IPS-18a (cell line): Measurements from ENCODE around the gene AASS.

ENCODE experiments used
- H3K27ac ChIP-seq: one replicate; pipeline ENCODE4 v1.5.1; 2013; ENCODE audit warnings: low read length
- H3K27me3 ChIP-seq: one replicate; pipeline ENCODE4 v1.6.1; 2013; ENCODE audit warnings: mild to moderate bottlenecking, low read length; ENCODE audit not compliant: control insufficient read depth, insufficient read depth
- H3K36me3 ChIP-seq: one replicate; pipeline ENCODE4 v1.6.1; 2013; ENCODE audit warnings: low read depth, low read length; ENCODE audit not compliant: control insufficient read depth
- H3K4me1 ChIP-seq: one replicate; pipeline ENCODE4 v1.6.1; 2013; ENCODE audit warnings: low read depth, low read length; ENCODE audit not compliant: control insufficient read depth
- H3K4me3 ChIP-seq: one replicate; pipeline ENCODE4 v1.5.1; 2013; ENCODE audit warnings: low read length
- H3K9ac ChIP-seq: one replicate; pipeline ENCODE4 v1.6.1; 2013; ENCODE audit warnings: mild to moderate bottlenecking, low read length, moderate library complexity
- H3K9me3 ChIP-seq: one replicate; pipeline ENCODE4 v1.6.1; 2013; ENCODE audit warnings: low read depth, low read length; ENCODE audit not compliant: control insufficient read depth

AASS gene

GRCh38 chr7:122118757-122119156 lies 25.3 kb downstream of the AASS start:
- Histone ChIP-seq H3K9me3 (no peaks in the 10 kb centered on the region), H3K9ac (no peak overlapping the region), H3K4me3 (no peak overlapping the region), H3K27me3 (no peaks in the 10 kb centered on the region), H3K4me1 (no peaks in the 10 kb centered on the region), H3K36me3 (peaks cover 96% of the 10 kb centered on the region), H3K27ac (no peak overlapping the region)

DNA sequence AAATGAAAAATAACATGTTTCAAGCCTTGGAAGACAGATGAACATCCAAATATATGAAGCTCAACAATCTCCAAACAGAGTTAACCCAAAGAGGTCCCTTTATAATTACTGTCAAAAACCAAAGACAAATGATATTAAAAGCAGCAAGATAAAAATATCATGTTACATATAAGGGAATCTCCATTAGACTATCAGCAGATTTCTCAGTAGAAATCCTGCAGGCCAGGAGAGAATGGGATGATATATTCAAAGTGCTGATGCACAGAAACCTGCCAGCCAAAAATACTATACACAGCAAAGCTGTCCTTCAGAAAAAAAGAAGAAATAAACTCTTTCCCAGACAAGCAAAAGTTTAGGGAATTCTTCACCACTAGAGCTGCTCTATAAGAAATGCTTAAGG lies 41.0 kb downstream of the AASS start:
- no peaks in the 10 kb centered on the region for H3K4me1 ChIP-seq
- no peaks in the 10 kb centered on the region for H3K9me3 ChIP-seq
- H3K27ac ChIP-seq: no peak overlapping the region
- no peaks in the 10 kb centered on the region for H3K27me3 ChIP-seq
- peaks cover 94% of the 10 kb centered on the region for H3K36me3 ChIP-seq
- H3K4me3 ChIP-seq: no peak overlapping the region
- H3K9ac ChIP-seq: no peak overlapping the region

- Histone ChIP-seq H3K4me3 (no peak overlapping the region), H3K27ac (no peak overlapping the region), H3K36me3 (peaks cover 92% of the 10 kb centered on the region), H3K4me1 (no peaks in the 10 kb centered on the region), H3K9me3 (no peaks in the 10 kb centered on the region), H3K27me3 (no peaks in the 10 kb centered on the region), H3K9ac (no peak overlapping the region)
Measured at GRCh38 chr7:122100021-122100420, 44.0 kb downstream of the AASS start.

DNA sequence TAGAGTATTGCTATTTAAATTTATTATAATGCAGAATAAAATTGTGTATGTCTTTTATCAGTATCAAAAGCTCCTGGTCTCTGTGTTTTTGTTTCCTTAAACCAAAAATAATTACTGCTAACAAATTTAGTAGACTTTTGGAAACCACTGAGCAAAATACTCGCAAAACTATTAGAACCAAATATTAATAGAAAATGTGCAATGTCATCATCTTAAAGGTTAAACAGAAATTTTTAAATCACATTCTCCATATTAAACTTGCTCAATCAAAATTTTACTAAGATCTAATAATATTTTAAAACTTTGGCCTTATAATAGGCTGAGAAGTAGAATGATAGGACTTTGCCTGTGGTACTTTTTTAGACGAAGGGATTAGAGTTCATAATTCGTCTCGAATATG lies 48.4 kb downstream of the AASS start:
- Histone ChIP-seq H3K9me3 (no peaks in the 10 kb centered on the region), H3K36me3 (peaks cover 90% of the 10 kb centered on the region), H3K4me1 (peaks cover 2% of the 10 kb centered on the region), H3K4me3 (no peak overlapping the region), H3K9ac (no peak overlapping the region), H3K27ac (no peak overlapping the region), H3K27me3 (no peaks in the 10 kb centered on the region)

DNA sequence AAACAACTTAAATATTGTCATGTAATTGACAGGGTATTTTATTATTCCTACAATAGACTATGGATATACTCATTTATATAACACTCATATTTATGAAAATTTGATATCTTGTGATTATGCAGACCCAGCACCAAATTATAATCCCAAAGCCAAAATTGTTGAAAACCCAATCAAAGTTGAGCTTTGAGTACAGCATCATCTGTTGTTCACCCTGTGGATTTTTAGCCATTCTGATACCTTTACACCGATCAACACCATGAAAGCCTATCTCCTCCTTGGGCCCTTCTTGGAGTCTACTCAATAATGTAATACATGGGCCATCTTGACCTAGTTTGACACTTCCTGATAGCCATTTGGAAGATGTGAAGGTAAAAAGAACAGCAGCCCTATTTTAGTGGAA lies 49.5 kb downstream of the AASS start:
- Histone ChIP-seq H3K4me1 (peaks cover 2% of the 10 kb centered on the region), H3K4me3 (no peak overlapping the region), H3K9me3 (no peaks in the 10 kb centered on the region), H3K36me3 (peaks cover 91% of the 10 kb centered on the region), H3K27me3 (no peaks in the 10 kb centered on the region), H3K9ac (no peak overlapping the region), H3K27ac (no peak overlapping the region)

GRCh38 chr7:122092964-122093797 lies 50.9 kb downstream of the AASS start:
- Histone ChIP-seq H3K9ac (no peak overlapping the region), H3K36me3 (peaks cover 92% of the 10 kb centered on the region), H3K27ac (no peak overlapping the region), H3K4me3 (no peak overlapping the region), H3K4me1 (peaks cover 2% of the 10 kb centered on the region), H3K9me3 (no peaks in the 10 kb centered on the region), H3K27me3 (no peaks in the 10 kb centered on the region)

DNA sequence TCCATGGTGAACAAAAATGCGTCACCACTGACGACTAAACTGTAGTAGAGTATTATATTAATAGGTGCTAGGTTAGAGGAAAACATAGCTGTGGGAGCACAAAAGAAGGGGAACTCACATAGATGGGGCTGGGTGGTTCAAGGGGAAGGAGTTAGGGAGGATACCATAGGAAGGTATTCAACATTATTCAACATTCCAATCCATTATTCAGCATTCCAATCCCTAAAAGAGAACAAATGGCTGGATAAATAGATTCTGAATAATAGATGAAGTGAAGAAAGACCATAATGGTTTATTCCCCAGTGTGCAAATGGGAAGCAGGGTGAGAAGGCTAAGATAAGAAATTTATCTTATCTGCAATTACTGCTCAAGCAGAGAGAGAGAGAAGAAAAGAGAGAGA lies 61.4 kb downstream of the AASS start:
- H3K9me3 ChIP-seq: no peaks in the 10 kb centered on the region
- peaks cover 95% of the 10 kb centered on the region for H3K36me3 ChIP-seq
- peak overlapping the region; percentile 56 for H3K27ac ChIP-seq
- no peak overlapping the region for H3K4me3 ChIP-seq
- peaks cover 11% of the 10 kb centered on the region for H3K4me1 ChIP-seq
- H3K27me3 ChIP-seq: no peaks in the 10 kb centered on the region
- no peak overlapping the region for H3K9ac ChIP-seq

DNA sequence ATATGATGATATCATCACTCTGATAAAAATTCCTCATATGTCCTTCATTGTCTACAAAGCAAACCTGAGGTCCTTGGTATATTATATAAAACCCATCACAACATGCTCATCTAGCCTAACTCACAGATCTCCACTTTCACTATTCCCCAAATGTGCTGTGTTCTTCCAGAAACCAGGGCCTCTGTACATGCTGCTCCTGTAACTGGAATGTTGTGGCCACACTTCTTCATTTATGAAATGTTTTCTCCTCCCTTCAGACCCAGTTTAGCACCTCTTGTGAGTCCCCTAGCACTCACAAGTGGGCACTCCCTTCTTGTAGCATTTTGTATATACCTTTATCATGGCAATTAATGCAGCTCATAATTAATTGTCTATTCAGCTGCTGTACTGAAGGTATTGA lies 61.9 kb downstream of the AASS start:
- Histone ChIP-seq H3K9me3 (no peaks in the 10 kb centered on the region), H3K4me3 (no peak overlapping the region), H3K27me3 (no peaks in the 10 kb centered on the region), H3K27ac (no peak overlapping the region), H3K9ac (no peak overlapping the region), H3K4me1 (peaks cover 13% of the 10 kb centered on the region), H3K36me3 (peaks cover 95% of the 10 kb centered on the region)

- Histone ChIP-seq H3K9ac (no peak overlapping the region), H3K27ac (no peak overlapping the region), H3K9me3 (no peaks in the 10 kb centered on the region), H3K4me3 (no peak overlapping the region), H3K4me1 (peaks cover 11% of the 10 kb centered on the region), H3K36me3 (peaks cover 50% of the 10 kb centered on the region), H3K27me3 (no peaks in the 10 kb centered on the region)
Measured at GRCh38 chr7:122073635-122074034, 70.4 kb downstream of the AASS start.

- H3K9ac ChIP-seq: no peak overlapping the region
- H3K36me3 ChIP-seq: peaks cover 46% of the 10 kb centered on the region
- H3K9me3 ChIP-seq: no peaks in the 10 kb centered on the region
- no peak overlapping the region for H3K27ac ChIP-seq
- H3K4me3 ChIP-seq: no peak overlapping the region
- H3K4me1 ChIP-seq: peaks cover 11% of the 10 kb centered on the region
- no peaks in the 10 kb centered on the region for H3K27me3 ChIP-seq
Measured at GRCh38 chr7:122072924-122073599, 71.0 kb downstream of the AASS start.

DNA sequence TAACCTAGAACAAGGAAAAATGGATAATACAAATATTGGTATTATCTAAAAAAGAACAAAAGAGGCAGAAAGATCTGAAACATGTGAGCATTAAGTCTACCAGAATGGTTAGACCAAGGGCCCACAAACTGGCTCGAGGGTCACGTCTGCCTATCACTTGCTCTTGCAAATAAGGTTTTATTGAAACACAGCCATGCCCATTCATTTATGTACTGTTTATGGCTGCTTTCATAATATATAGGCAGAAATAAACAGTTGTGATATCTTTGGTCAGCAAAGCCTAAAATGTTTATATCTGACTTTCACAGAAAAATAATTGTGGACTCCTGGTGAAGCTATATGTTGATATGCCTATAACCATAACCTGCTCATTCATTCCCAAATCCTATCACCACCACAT lies 71.8 kb downstream of the AASS start:
- Histone ChIP-seq H3K4me1 (peaks cover 8% of the 10 kb centered on the region), H3K4me3 (no peak overlapping the region), H3K27me3 (no peaks in the 10 kb centered on the region), H3K9me3 (no peaks in the 10 kb centered on the region), H3K36me3 (peaks cover 38% of the 10 kb centered on the region), H3K27ac (no peak overlapping the region), H3K9ac (no peak overlapping the region)

- Histone ChIP-seq H3K27ac (no peak overlapping the region), H3K27me3 (no peaks in the 10 kb centered on the region), H3K4me3 (no peak overlapping the region), H3K36me3 (peaks cover 24% of the 10 kb centered on the region), H3K9me3 (no peaks in the 10 kb centered on the region), H3K4me1 (no peaks in the 10 kb centered on the region), H3K9ac (no peak overlapping the region)
Measured at GRCh38 chr7:122070834-122071233, 73.2 kb downstream of the AASS start.
